Glomerular endothelial cell (primary cell): ENCODE measurements around the gene MIDN. TPM values are rescaled to one million over a fixed set of nuclear protein-coding genes. Genes with fewer than 3 reads are reported as not detected.

Source experiments
- DNase-seq: peaks from one replicate; pipeline ENCODE4 v3.0.0-alpha.2; 2011; ENCODE audit warnings: low read depth, low spot score; ENCODE audit errors: extremely low read depth
- total RNA-seq: library from RNA; depleted of rRNA; stranded (reverse); fragments of >200 nt; gene quantifications from 2 replicates; pipeline ENCODE4 v1.2.3, GENCODE V29; 2015

MIDN gene
- total RNA-seq, 1 donor from 2014 or later: 78.7 TPM

GRCh38 chr19:1256646-1257474 lies 8.5 kb downstream of the MIDN start:
- no peak for DNase-seq

GRCh38 chr19:1257475-1258162 lies 9.2 kb downstream of the MIDN start:
- no peak for DNase-seq

- no peak for DNase-seq
Observed at GRCh38 chr19:1258163-1258492, 9.7 kb downstream of the MIDN start.

GRCh38 chr19:1258707-1259205 lies 10.4 kb downstream of the MIDN start:
- DNase-seq: no peak

GRCh38 chr19:1259206-1259875 lies 11.0 kb downstream of the MIDN start:
- DNase-seq: no peak

GRCh38 chr19:1259876-1260748 lies 11.7 kb downstream of the MIDN start:
- no peak for DNase-seq

GRCh38 chr19:1260749-1261537 lies 12.6 kb downstream of the MIDN start:
- DNase-seq: no peak

- no peak for DNase-seq
Observed at GRCh38 chr19:1261538-1261797, 13.1 kb downstream of the MIDN start.

- DNase-seq: no peak
Observed at GRCh38 chr19:1261798-1262622, 13.6 kb downstream of the MIDN start.

GRCh38 chr19:1262623-1263123 lies 14.3 kb downstream of the MIDN start:
- DNase-seq: no peak

GRCh38 chr19:1263188-1263587 lies 14.8 kb downstream of the MIDN start:
- no peak for DNase-seq

GRCh38 chr19:1264801-1265614 lies 16.6 kb downstream of the MIDN start:
- DNase-seq: no peak

GRCh38 chr19:1265615-1266128 lies 17.3 kb downstream of the MIDN start:
- DNase-seq: no peak

- DNase-seq: no peak
Observed at GRCh38 chr19:1266129-1266915, 17.9 kb downstream of the MIDN start.

GRCh38 chr19:1266916-1267476 lies 18.6 kb downstream of the MIDN start:
- DNase-seq: no peak

- no peak for DNase-seq
Observed at GRCh38 chr19:1267477-1268225, 19.3 kb downstream of the MIDN start.
